Activated T-helper 1 cell treated with anti-CD3 and anti-CD28 coated beads, Interleukin-2, amount 50 U/mL, for 16 hours (primary cell): ENCODE measurements around the gene RHOT2.

Experiments used
- DNase-seq, 2 donors: peaks; one replicate each; pipeline ENCODE4 v3.0.0-alpha.2; 2020; ENCODE audit warnings: low read depth in 1 of 2, low spot score in 1 of 2

Gene RHOT2

GRCh38 chr16:667780-668518, at the start of gene RHOT2:
Gene RHOT2, plus strand, starts transcription at chr16:668132. Its CDS starts 68 bp downstream, at chr16:668200.
- peak; percentile 86 to 92 for DNase-seq

GRCh38 chr16:619476-620100, 48.3 kb upstream of the RHOT2 start:
- no peak for DNase-seq

GRCh38 chr16:620700-621525, 47.0 kb upstream of the RHOT2 start:
- no peak for DNase-seq

DNA sequence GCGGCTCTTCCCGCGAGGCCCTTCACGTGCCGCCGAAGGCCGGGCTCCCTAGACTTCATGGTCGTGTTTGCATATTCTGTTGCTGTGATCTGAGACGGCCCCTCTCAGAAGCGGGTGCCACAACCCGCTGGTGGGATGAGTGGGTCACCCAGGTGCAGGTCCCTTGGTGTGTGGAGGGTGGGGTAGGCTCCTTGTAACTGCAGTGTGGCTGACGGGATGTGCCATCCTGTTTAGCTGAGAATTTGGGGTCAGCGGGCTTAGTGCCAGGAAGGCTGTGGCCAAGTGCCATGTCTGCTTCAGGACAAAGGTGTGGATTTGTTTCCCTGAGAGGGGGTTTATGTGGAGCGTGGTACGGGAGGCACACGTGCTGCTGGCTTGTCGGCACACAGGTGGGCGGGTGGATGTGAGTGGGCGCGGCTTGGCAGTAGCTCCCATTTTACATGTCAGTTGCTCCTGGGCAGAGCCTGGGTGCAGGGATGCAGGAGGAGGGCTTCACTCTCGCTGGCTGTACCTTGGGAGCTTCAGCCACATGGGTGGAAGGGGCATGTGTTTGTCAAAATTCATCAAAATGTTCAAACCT, 46.3 kb upstream of the RHOT2 start:
- no peak for DNase-seq

GRCh38 chr16:622920-623280, 45.0 kb upstream of the RHOT2 start:
- DNase-seq, result no peak

DNA sequence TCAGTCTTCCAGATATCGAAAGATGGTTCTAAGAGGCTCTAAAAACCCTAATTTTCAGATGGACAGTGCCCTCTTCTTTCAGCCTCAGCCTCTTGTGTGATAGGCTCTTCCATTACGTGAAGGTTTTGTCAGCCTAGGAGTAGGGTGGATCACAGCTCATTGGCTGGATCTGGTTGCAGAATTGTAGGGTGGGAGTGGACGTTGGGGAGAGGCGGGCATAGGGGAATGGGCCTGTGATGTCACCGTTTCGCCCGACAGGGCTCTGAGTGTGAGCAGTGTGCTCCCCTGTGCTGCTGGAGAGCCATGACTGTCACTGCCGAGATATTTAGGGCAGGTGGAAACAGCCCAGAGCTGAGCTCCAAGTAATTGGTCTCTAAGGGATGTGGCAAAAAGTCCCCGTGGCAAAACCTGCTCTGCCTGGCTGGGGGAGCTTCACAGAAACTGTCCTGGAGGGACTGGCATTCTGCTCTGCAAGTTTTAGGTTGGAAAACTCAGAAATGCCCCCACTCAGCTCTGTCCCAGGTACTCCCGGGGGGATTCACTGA, 43.3 kb upstream of the RHOT2 start:
- DNase-seq, result no peak

DNA sequence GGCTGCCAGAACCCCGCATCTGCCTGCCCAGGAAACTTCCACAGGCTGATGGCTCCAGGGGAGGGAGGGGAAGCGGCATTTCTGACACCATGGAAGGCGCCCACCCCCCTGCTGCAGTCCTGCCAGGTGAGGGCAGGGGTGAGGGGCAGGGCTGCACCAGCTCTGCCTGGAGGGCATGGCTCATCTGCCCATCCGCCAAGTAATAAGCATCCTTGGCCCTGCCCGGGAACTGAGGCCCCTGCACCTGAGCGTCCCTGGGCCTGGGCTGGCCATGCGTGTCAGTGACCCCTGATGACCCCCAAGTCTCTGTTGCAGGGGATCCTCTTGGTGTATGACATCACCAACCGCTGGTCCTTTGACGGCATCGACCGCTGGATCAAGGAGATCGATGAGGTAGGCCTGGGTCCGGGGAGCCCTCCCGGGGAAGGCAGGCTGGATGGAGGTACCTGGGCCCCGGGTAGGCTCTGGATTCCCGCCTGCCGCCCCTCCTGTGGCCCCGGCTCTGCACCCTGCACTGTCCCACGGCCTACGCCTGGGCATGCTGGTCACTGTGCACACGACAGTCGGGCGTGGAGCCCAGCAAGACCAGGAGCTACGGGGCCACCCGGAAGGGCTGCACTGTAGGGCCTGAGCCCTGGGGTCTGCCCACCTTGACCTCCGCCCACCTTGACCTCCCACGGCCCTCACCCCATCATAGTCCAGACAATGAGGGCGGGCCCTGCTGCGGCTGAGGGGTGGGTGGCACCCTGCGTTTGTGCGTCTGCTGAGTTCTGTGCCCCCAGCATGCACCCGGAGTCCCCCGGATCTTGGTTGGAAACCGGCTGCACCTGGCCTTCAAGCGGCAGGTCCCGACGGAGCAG, 42.6 kb upstream of the RHOT2 start:
- DNase-seq, result no peak

- DNase-seq, result no peak
Measured at GRCh38 chr16:625977-626765, 41.8 kb upstream of the RHOT2 start.

DNA sequence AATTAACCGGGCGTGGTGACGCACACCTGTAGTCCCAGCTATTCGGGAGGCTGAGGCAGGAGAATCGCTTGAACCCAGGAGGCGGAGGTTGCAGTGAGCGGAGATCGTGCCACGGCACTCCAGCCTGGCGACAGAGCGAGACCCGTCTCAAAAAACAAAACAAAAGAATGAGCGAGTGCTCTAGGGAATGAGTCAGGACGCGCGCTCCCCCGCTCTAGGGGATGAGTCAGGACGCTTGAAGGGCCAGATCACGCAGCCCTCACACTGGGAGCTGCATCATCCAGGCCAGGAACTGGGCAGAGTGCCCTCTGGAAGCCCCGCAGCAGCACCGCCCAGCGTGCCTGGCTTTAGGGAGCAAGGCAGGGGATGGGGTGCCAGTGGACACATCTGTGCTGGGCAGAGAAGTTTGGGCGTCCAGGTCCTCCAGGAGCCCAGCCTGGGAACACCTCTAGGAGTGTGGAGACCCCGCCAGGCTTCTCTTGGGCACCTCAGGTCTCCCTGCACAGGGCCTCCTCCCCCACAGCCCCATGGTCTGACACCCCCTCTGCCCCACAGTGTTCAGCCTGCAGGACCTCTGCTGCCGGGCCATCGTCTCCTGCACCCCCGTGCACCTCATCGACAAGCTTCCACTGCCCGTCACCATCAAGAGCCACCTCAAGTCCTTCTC, 41.0 kb upstream of the RHOT2 start:
- DNase-seq, result no peak

DNA sequence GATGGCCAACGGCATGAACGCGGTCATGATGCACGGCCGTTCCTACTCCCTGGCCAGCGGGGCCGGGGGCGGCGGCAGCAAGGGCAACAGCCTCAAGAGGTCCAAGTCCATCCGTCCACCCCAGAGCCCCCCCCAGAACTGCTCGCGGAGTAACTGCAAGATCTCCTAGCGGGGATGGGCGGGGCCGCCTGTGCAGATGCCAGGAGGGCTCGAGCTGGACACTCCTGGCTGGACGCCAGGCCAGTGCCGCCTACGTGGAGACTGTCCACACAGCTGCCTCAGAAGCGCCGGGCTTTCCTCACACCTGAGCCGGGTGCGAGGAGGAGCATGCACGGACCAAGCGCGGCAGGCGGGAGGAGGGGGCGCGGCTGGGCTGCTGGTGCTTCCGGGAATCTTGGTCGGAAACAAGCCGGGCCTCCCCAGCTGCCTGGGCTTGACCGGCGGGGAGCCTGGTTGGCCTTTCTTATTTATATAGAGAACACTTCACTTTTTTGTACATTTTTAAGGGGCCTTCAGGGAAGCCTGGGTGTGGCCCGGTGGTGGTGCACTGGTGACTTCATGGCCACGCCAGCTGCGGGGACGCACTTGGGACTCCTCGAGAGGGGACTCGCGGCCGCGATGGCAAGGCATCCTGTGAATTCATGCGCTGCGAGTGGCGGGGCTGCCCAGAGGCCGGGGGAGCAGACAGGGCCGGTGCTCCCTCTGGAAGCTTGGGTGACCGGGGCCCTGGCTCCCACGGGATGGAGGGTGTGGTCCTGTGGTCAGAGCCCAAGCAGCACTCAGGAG, 40.3 kb upstream of the RHOT2 start:
- DNase-seq, result no peak

- no peak for DNase-seq
Measured at GRCh38 chr16:628321-629061, 39.4 kb upstream of the RHOT2 start.

DNA sequence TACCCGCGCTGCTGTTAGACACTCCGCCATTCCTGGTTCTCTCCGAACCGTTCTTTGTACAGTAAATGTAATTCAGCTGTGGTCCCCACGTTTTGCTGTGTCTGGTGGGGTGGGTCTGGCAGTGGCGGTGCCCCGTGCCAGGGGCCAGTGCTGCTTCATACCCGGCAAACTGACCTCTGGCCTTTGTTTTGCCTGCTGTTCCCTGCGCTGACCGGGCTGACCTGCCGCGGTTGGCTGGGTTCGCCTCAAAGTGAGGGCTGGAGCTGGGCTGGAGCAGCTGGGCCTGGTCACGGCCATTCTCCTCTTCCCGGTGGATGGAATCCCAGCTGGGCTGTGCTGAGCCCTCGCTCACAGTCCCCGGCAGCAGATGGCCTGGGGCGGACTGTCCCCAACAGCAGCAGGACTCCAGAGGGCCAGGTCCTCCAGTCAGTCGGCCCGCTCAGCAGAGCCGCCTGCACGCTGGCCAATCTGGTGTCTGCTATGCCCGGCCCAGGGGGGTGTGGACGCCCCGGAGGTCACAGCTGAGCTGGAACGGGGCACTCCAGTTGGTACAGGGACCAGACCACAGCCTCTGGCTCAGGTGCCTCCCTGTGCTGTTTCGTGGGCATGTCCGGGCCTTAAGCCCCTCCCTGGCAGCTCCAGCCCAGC, 38.6 kb upstream of the RHOT2 start:
- no peak for DNase-seq

DNA sequence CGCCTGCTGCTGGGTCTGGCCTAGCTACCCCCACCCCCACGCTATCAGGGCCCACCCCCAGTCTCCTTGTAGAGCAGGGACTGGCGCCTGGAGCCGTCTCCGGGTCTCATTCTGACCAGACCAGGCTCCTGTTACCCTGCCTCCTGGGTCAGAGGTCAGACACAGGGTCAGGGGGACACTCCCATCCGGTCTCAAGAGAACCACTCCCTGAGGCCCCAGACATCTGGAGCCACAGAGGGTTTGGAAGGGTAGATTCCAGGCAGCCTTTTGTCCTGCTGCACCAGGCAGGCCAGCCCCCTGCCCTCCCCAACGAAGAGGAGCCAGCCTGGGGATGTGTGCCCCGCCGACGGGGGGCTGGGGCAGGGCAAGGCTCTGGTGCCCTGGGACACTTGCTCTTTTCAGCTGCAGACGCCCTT, 38.1 kb upstream of the RHOT2 start:
- DNase-seq, result no peak

DNA sequence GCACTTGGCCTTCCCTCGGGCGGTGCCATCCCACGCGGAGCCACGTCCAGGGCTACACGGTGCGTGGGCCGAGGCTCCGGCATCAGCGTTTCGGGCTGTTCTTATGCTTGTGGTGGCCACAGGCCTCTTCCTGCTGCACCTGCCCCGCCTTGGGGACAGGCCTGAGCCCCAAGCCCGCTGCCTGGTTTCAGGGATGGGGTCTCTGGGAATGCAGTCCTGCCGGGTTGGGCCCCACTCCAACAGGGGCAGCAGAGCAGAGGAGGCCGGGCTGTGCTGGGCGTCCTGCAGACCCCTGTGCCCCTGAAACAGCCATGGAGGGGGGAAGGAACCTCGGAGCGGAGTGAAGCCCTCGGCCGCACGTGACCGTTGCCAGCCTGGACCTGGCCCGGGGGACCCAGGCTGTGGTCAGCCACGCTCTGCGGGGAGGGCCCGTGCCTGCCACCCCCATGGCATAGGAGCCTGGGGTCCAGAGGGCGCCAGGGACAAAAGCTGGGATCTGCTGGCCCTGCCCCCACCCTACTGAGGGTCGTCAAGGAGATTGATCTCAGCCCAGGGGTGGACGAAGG, 37.6 kb upstream of the RHOT2 start:
- DNase-seq, result no peak

DNA sequence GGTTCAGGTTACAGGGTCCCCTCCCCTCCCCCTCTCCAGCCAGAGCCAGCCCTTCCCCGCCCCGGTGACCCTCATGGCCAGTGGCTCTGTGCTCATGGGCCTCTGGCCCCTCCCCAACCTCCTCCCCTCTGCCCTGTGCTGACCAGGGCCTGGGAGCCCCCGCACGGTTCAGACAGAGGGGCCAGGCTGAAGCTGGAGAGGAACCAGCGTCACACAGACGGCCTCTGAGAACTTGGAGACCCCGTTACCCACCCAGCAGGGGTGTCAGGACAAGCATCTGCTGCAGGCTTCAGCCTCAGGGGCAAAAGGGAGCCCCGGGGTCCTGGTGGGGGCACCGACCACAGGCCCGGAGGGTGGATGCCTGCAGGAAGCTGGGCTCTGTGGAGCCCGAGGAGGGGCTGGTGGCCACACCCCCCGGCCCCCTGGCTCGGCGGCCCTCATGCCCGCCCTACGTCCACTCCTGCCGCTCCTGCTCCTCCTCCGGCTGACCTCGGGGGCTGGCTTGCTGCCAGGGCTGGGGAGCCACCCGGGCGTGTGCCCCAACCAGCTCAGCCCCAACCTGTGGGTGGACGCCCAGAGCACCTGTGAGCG, 37.0 kb upstream of the RHOT2 start, which contains the start of gene WFIKKN1:
Gene WFIKKN1 (plus strand): TSS at position 171 of the 591 bp plus-strand sequence. CDS start 269 bp downstream, at position 440.
- DNase-seq, result no peak

- no peak for DNase-seq
Measured at GRCh38 chr16:631808-632358, 36.0 kb upstream of the RHOT2 start.
